ENCODE measurements around the gene JPH2.

GRCh38 chr20:44087051-44087856 is 99.7 kb downstream of the JPH2 start:
- no peak for TF ChIP-seq PBX3 (IDR thresholded peaks at IDR 0.05; ENCODE audit: insufficient replicate concordance, low read depth, low read length)
- TF ChIP-seq REST (IDR thresholded peaks at IDR 0.05; ENCODE audit: low read depth, low read length) = no peak
- no peak for TF ChIP-seq POLR2AphosphoS5 (IDR thresholded peaks at IDR 0.05; ENCODE audit: low read length)
- TF ChIP-seq CTCF (IDR thresholded peaks at IDR 0.05 in 2 of 3, conservative IDR thresholded peaks at IDR 0.05 in 1 of 3; ENCODE audit: control insufficient read depth in 2 of 3, extremely low read depth in 1 of 3, insufficient read depth in 1 of 3, low read depth in 3 of 3, low read length in 3 of 3) = no peak

All from GM12878 (cell line).